ENCODE measurements around the gene ARAP1.

The ARAP1 gene

DNA sequence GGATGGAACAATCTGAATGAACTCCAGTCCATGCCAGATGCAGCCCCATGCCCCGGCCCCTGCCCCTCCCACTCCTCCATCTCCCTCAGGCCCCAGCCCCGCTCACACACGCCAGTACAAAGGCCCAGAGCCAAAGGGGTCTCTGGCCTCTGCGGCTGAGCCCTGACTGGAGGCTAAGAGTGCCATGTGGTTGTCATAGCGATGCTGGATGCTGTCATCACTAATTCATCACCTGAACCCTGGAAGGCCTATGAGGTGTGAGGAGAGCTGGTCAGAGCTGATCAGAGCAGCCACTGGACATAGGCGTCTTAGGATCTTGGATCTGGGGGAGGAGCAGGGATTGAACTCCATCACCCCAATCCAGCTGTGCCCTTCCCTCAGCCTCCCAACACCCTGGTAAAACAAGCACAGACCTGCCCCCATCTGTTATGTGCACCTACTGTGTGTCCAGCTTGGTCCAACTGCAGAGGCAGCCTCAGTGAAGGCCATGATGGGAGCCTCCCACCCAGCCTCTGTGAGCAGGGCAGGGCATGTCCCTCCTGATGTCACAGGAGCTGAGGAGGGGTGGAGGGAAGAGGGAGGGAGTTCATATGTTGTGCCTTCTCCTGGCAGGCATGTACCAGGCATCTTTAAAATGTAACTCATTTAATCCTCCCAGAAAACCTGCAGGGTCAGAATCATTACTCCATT, 94.7 kb downstream of the ARAP1 start:
- DNase-seq (ENCODE audit: low spot score) = no peak

GRCh38 chr11:72655896-72656464, 96.2 kb downstream of the ARAP1 start:
- no peak for DNase-seq (ENCODE audit: low spot score)

DNA sequence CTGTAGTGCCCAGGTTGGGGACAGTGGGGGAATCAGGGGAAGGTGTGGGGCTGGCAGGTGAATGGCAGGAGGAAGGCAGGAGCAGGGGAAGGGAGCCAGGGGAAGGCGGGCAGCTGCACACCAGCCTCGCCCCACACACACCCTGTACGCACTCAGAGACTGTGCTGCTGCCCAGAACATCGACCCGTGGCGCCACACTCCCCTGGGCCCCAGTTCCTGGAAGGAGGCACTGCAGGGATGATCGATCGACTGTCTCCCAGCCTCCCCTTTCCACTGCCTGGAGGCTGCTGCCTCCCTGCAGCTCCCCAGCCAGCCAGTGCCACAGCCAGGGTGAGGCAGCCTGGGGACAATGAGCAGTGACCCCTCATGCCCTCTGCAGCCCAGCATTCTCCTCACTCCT, 97.2 kb downstream of the ARAP1 start:
- DNase-seq (ENCODE audit: low spot score) = no peak

GRCh38 chr11:72653649-72654048, 98.6 kb downstream of the ARAP1 start:
- no peak for DNase-seq (ENCODE audit: low spot score)

GRCh38 chr11:72652873-72653630, 99.2 kb downstream of the ARAP1 start:
- no peak for DNase-seq (ENCODE audit: low spot score)

- no peak for DNase-seq (ENCODE audit: low spot score)
These were observed 100.1 kb downstream of the ARAP1 start for GRCh38 chr11:72652133-72652532.

DNA sequence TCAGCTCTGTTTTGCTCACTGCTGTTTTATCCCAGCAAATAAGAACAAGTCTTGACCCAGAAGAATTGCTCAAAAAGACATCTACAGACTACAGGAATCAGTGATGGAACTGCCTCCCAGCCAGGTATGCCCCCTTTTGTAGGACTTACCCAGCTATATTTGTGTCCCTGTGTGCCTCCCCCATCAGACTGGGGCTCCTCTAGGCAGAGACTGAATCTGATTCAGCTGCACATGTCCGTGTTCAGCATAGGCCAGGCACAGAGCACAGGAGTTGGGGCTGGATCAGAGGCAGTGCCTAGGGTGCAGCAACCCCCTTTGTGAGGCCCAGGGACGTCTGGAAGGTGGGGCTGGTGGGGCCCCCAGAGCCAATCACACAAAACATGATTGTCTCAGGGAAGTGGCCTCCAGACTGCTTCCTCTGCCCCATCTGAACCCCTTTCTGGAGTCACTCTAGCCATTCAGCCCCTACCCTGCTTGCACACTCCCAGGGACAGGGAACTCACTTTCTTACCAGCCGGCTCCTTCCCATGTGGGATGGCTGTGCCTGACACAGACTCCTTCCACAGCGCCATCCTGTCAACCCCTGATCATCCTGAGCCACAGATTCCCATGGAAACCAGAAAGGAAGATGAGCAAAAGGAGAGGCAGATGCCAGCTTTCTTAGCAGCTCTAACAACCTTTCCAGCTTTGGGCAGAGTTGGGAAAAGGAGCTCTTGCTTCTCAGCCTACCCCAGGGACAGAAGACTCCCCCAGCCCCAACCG, 102.8 kb downstream of the ARAP1 start:
- DNase-seq (ENCODE audit: low spot score) = no peak

DNA sequence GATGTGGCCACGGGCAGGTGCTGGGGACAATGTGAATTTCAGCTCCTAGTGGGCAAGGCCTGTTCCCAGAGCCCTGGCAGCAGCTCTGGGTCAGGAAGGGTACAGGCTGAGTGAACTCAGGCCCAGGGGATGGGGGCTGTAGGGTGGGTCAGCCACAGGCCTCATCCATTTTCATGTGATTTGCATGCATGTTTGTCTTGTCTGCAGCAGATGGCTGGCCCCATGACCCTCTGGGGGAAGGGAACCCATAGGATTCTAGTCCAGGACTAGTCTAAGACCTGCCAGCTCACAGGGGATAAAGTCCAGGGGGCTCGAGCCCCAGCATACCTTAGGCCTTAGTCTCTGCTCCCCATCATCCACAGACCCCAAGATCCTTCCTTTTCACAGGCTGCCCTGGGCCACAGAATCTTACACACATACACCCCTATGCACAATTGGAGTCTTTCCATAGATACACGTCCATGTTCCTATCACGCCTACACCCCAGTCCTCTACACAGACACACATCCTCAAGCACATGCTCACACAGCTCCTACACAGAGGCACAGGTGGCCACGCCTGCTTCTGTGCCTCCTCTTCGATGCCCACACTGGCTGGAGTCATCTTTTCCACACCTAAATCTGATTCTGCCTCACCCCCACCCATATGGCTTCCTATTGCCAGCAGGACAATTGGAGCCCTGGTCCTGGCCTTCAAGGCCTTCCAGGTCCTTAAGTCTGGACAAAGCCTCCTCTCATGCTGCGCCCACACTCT, 103.6 kb downstream of the ARAP1 start:
- no peak for DNase-seq (ENCODE audit: low spot score)

- DNase-seq (ENCODE audit: low spot score) = no peak
These were observed 104.3 kb downstream of the ARAP1 start for GRCh38 chr11:72647882-72648281.

DNA sequence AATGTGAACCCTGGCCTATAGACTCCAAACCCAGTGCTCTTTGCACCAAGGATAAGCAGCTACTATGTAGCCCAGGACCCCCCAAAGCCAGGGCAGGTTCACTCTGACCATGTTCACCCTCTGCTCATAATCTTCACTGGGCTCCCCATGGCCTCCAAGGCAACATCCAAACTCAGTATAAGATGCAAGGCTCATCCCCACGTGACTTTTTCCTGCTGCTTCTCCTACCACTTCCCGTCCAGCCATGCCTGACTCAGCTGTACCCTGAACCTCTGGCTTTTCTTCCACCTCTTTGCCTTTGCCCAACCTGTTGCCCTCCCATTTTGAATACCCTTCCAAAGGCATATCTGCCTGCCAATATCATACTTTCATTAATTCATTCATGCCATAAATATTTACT, 105.7 kb downstream of the ARAP1 start:
- no peak for DNase-seq (ENCODE audit: low spot score)

DNA sequence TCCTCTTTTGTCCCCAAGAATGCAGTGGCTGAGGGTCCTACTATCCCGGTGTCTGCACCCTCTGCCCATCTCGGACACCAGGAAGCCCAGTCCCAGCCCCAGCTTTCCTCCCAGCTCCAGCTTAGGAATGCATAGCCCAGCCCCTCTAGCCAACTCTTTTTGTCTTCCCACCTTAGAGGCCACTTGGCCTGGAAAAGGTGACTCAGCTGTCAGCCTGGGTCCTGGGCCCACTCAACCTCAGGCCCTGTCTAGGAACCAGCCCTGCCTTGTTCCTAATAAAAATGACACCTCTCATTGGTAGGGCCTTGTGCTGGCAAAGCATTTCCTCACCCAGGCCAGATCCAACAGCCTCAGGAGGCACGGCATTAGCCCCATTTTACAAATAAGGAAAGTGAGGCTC, 106.2 kb downstream of the ARAP1 start:
- no peak for DNase-seq (ENCODE audit: low spot score)

- DNase-seq (ENCODE audit: low spot score) = no peak
These were observed 108.7 kb downstream of the ARAP1 start for GRCh38 chr11:72643547-72643946.

DNA sequence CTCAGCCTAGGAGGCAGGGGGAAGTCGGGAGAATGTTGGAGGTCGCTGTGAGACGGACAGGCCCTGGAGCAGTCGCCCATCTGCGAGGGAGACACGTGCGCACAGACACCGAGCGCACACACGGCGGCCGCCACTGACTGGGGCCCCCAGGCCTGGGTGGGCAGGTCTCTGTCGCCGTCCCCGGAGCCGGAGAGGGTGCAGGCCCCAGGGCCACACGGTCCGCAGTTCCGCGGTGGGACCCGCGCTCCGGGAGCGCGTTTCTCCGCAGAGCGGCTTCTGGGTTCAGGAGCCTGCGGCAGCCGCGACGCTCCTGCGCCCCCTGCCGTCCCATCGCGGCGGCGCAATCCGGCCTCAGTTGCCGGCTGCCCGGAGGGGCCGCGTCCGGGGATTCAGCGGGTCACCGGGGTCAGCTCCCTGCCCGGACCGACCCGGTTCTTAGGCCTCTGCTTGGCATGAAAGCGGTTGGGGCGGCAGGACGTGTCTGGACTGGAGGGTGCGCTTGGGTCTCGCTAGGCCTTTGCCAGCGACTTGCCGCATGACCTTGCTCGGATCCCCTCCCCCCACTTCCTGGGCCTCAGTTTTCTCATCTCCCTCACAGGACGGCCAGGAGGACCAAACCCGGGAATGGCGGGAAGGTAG, 109.2 kb downstream of the ARAP1 start:
- peak; percentile 66 for DNase-seq (ENCODE audit: low spot score)

- no peak for DNase-seq (ENCODE audit: low spot score)
These were observed 109.9 kb downstream of the ARAP1 start for GRCh38 chr11:72642043-72642883.

DNA sequence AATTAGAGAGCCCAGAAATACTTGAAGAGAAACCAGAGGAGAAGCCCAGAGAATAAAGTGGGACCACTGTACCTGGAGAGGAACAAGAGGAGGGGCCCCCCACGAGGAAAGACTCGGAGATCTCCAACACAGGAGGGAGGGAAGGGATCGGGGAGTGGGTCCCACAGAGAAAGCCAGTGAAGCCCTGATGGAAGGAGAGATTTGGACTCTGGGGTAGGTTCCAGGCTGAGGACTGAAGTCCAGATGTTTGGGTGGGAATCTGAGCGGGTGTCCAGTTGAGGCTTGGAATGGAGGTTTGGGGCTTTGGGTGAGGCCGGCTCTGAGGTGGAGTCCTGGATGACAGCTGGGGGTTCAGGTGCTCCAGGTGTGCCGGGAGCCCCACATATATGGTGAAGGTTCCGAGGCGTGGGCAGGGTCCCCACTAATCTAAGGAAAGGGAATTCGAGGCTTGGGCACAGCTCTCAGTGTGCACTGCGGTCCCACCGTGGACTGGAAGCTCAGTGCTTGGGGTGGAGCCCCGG, 110.6 kb downstream of the ARAP1 start:
- no peak for DNase-seq (ENCODE audit: low spot score)

GRCh38 chr11:72639502-72640375, 112.5 kb downstream of the ARAP1 start:
- no peak for DNase-seq (ENCODE audit: low spot score)

DNA sequence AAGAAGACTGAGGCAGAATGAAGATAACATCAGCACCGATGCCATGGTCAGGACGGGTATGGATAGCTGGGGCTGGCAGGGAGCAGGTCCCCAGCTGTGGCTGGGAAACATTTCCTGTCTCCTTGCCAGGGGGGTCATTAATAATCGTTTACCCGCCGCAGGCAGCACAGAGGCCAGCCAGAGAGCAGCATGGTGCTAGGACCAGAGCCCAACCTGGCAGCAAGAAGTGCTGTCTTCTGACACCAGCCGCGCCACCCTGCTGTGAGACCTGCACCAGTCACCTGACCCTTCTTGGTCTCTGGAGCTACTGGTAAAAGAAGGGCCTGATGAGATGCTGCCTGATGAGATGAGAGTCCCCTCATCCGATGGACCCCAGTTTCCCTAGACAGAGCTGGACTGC, 114.3 kb downstream of the ARAP1 start:
- DNase-seq (ENCODE audit: low spot score) = no peak

DNA sequence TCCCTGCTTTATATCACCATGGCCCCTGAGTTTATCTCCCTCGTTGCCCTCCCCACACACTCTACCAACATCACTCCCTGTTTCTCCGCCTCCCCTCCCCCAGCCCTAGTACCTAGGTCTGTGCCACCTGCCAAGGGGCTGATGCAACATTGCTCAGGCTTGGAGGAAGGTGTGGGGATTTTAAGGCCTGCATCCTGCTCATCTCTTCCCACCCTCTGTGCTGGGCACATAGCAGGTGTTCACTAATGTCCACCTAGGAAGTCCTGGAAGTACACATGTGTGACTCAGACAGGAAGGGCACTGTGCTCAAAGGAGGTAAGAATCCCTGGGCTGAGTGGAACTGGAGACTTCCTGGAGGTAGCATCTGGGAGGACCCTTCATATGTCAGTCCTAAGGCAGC, 115.0 kb downstream of the ARAP1 start:
- no peak for DNase-seq (ENCODE audit: low spot score)

DNA sequence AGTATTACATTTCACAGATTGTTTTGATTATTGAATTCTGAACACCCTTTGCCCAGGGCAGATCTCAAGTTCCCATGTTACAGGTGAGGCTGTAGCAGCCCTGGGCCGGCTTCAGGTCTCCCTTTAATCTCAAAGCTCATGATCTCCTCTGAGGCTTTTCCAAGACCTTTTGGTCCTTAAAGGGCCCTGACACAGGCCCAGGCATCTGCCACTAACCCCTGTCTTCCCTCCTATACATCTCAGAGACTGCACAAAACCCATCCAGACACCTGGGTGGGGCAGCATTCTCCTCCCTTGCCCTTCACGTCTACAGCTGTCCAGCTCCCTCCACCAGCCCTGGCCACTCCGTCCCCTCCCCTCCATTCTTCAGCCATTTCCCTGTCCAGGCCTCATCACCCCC, 115.8 kb downstream of the ARAP1 start:
- no peak for DNase-seq (ENCODE audit: low spot score)
